Choroid plexus epithelial cell (primary cell): Measurements from ENCODE around the gene RC3H2.

Experiments
- DNase-seq: peaks from one replicate; pipeline ENCODE4 v3.0.0-alpha.2; 2010; ENCODE audit warnings: low read depth
- H3K4me3 ChIP-seq: 2 replicates; pipeline ENCODE4 v1.5.1; 2011; ENCODE audit warnings: low read depth, mild to moderate bottlenecking, control low read depth, low read length, moderate library complexity
- CTCF ChIP-seq: conservative IDR thresholded peaks from 2 replicates; pipeline ENCODE4 v1.5.1; 2011; ENCODE audit warnings: low read depth, mild to moderate bottlenecking, control low read depth, inconsistent platforms, low read length, moderate library complexity

RC3H2 gene

GRCh38 chr9:122904823-122905710 lies at the start of gene RC3H2:
RC3H2 (minus strand) TSS chr9:122905359; CDS start chr9:122897509, 7,850 bp downstream.
- TF ChIP-seq CTCF: no peak
- peak; percentile 100 for DNase-seq
- peak within 1 kb of the TSS; percentile 77 for H3K4me3 ChIP-seq

- DNase-seq: peak; percentile 74
- H3K4me3 ChIP-seq: no peak overlapping the region
- TF ChIP-seq CTCF: no peak
Observed at GRCh38 chr9:122954253-122954691, 49.1 kb upstream of the RC3H2 start.

GRCh38 chr9:122951056-122951455 lies 45.9 kb upstream of the RC3H2 start:
- TF ChIP-seq CTCF: no peak
- H3K4me3 ChIP-seq: no peak overlapping the region
- no peak for DNase-seq

GRCh38 chr9:122950263-122950662 lies 45.1 kb upstream of the RC3H2 start:
- H3K4me3 ChIP-seq: no peak overlapping the region
- no peak for TF ChIP-seq CTCF
- DNase-seq: no peak

- H3K4me3 ChIP-seq: no peak overlapping the region
- peak; percentile 13 for DNase-seq
- no peak for TF ChIP-seq CTCF
Observed at GRCh38 chr9:122949696-122950095, 44.5 kb upstream of the RC3H2 start.

- TF ChIP-seq CTCF: no peak
- DNase-seq: no peak
- H3K4me3 ChIP-seq: no peak overlapping the region
Observed at GRCh38 chr9:122948313-122948712, 43.2 kb upstream of the RC3H2 start.
